HG02943 (cell line): Measurements from ENCODE around the gene KIF1B.
"Not testable (repeated sequence)": the region's sequence is repeated elsewhere in the genome, so short reads cannot be mapped to it uniquely, and the experiment has no call there.

Experiments used
- ATAC-seq: cut with Tn5 transposase; IDR thresholded peaks from one replicate; pipeline ENCODE4 v1.9.1; 2021; ENCODE audit warnings: mild to moderate bottlenecking, low read depth, moderate library complexity; ENCODE audit not compliant: unreplicated experiment

KIF1B gene

GRCh38 chr1:10193288-10193687, 17.1 kb upstream of the KIF1B start:
- no peak for ATAC-seq

- ATAC-seq: no peak
Measured at GRCh38 chr1:10195570-10195969, 14.8 kb upstream of the KIF1B start.

- no peak for ATAC-seq
Measured at GRCh38 chr1:10196976-10197375, 13.4 kb upstream of the KIF1B start.

- no peak for ATAC-seq
Measured at GRCh38 chr1:10200620-10201019, 9.8 kb upstream of the KIF1B start.

- ATAC-seq: no peak
Measured at GRCh38 chr1:10204003-10204642, 6.2 kb upstream of the KIF1B start.

- not testable (repeated sequence) for ATAC-seq
Measured at GRCh38 chr1:10205206-10205605, 5.2 kb upstream of the KIF1B start.

- ATAC-seq: no peak
Measured at GRCh38 chr1:10207810-10208209, 2.6 kb upstream of the KIF1B start.

- no peak for ATAC-seq
Measured at GRCh38 chr1:10208537-10208936, 1.8 kb upstream of the KIF1B start.

GRCh38 chr1:10209590-10209904, 823 bp upstream of the KIF1B start:
- ATAC-seq: no peak

- no peak for ATAC-seq
Measured at GRCh38 chr1:10210841-10211804, 753 bp downstream of the KIF1B start.

- no peak for ATAC-seq
Measured at GRCh38 chr1:10211805-10212410, 1.5 kb downstream of the KIF1B start.

GRCh38 chr1:10212476-10212875, 2.1 kb downstream of the KIF1B start:
- ATAC-seq: no peak

GRCh38 chr1:10213186-10213705, 2.9 kb downstream of the KIF1B start:
- ATAC-seq: no peak

- ATAC-seq: no peak
Measured at GRCh38 chr1:10216090-10216749, 5.8 kb downstream of the KIF1B start.

GRCh38 chr1:10217748-10218441, 7.5 kb downstream of the KIF1B start:
- ATAC-seq: no peak

- no peak for ATAC-seq
Measured at GRCh38 chr1:10220200-10220599, 9.8 kb downstream of the KIF1B start.

GRCh38 chr1:10220657-10221056, 10.3 kb downstream of the KIF1B start:
- not testable (repeated sequence) for ATAC-seq

GRCh38 chr1:10225573-10225972, 15.2 kb downstream of the KIF1B start:
- no peak for ATAC-seq

GRCh38 chr1:10228528-10228927, 18.2 kb downstream of the KIF1B start:
- ATAC-seq: no peak

GRCh38 chr1:10229903-10230302, 19.5 kb downstream of the KIF1B start:
- ATAC-seq: no peak
